Endothelial cell (in vitro differentiated cells): ENCODE measurements around the gene ARVCF. TPM values are rescaled to one million over a fixed set of nuclear protein-coding genes. Genes with fewer than 3 reads are reported as not detected.

Source experiments
- DNase-seq: peaks from one replicate; pipeline ENCODE4 v3.0.0; 2021; ENCODE audit warnings: low spot score
- H3K27ac Mint-ChIP-seq: one replicate; pipeline ENCODE4 v1.8.0; 2021; ENCODE audit warnings: mixed read lengths, inconsistent platforms; ENCODE audit not compliant: unreplicated experiment
- H3K27me3 Mint-ChIP-seq: one replicate; pipeline ENCODE4 v1.8.0; 2021; ENCODE audit warnings: mild to moderate bottlenecking, moderate library complexity, mixed read lengths, inconsistent platforms; ENCODE audit not compliant: unreplicated experiment
- H3K36me3 Mint-ChIP-seq: one replicate; pipeline ENCODE4 v1.8.0; 2021; ENCODE audit warnings: mild to moderate bottlenecking, low read depth, mixed read lengths, inconsistent platforms; ENCODE audit not compliant: unreplicated experiment
- H3K4me1 Mint-ChIP-seq: one replicate; pipeline ENCODE4 v1.8.0; 2021; ENCODE audit warnings: mild to moderate bottlenecking, mixed read lengths, inconsistent platforms; ENCODE audit not compliant: unreplicated experiment
- H3K4me3 Mint-ChIP-seq: one replicate; pipeline ENCODE4 v1.8.0; 2021; ENCODE audit warnings: mild to moderate bottlenecking, mixed read lengths, inconsistent platforms; ENCODE audit not compliant: unreplicated experiment
- H3K9me3 Mint-ChIP-seq: one replicate; pipeline ENCODE4 v1.8.0; 2021; ENCODE audit warnings: mixed read lengths, inconsistent platforms; ENCODE audit not compliant: unreplicated experiment
- CTCF ChIP-seq: fragments of 200-600 bp; sonication (generic); IDR thresholded peaks from one replicate; pipeline ENCODE4 v1.5.0; 2021; ENCODE audit warnings: antibody characterized with exemption; ENCODE audit not compliant: unreplicated experiment
- long read RNA-seq: library from polyadenylated mRNA; unstranded; transcript quantifications from one replicate; pipeline ENCODE4 v2.0.0, GENCODE V29; 2020; ENCODE audit not compliant: unreplicated experiment
- total RNA-seq: library from RNA; stranded (reverse); fragmentation: NEBNext Ultra II Directional; extraction: Animal tissue kit (Norgen Biotek cat#: 25700); gene quantifications from one replicate; pipeline ENCODE4 v1.2.1, GENCODE V29; 2021; ENCODE audit not compliant: unreplicated experiment

The ARVCF gene
- total RNA-seq, result 67.3 TPM
- long read RNA-seq, partial matches to known transcripts, result 0 of 8 reads
- long read RNA-seq, other reads (novel, unspliced or antisense), result 7 of 8 reads

DNA sequence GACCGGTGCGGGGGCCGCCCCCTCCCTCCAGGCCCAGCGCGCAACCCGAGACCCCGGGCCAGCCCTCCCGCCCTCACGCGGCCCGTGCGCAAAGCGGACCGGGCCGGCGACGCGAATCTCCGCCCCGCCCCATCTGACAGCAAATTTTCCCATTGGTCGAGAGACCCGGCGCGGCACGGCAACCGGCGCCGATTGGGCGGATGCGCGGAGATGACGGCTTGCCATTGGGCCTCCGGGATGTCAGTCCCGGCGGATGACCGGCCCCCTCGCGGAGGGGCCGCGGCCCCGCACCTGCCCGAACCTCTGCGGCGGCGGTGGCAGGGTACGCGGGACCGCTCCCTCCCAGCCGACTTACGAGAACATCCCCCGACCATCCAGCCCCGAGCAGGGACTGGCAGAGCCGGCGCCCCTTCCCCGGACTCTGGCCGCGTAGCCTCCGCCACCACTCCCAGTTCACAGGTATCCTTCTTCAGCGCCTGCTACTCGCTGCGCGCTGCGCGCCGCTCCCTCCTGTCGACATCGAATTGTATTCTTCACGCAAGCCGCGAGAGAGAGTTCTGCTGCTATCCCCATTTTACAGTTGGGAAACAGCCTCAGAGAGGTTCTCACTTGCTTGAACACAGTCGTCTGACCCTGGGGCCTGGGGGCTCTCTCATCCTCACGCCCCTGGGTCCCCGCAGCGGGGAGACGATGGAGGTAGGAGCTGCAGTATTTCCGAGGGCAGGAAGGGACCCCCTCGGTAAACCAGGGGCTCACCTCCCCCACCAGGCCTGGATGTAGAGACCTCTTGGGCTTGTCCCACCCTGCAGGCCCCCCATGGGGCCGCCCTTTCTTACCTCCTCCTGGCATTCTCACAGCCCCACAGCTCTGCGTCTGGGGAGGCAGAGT, at the start of gene ARVCF:
Gene ARVCF, minus strand, starts transcription at position 90 of the 888 bp plus-strand sequence. CDS start 26,029 bp downstream, outside the sequence.
- no peaks in the 10 kb centered on the region for H3K9me3 Mint-ChIP-seq
- peaks cover 17% of the 10 kb centered on the region for H3K27me3 Mint-ChIP-seq
- peak; percentile 90 for DNase-seq
- no peak within 1 kb of the TSS for H3K27ac Mint-ChIP-seq
- no peaks in the 10 kb centered on the region for H3K36me3 Mint-ChIP-seq
- H3K4me3 Mint-ChIP-seq, result peak within 1 kb of the TSS; percentile 89
- TF ChIP-seq CTCF, result no peak
- H3K4me1 Mint-ChIP-seq, result peaks cover 8% of the 10 kb centered on the region

DNA sequence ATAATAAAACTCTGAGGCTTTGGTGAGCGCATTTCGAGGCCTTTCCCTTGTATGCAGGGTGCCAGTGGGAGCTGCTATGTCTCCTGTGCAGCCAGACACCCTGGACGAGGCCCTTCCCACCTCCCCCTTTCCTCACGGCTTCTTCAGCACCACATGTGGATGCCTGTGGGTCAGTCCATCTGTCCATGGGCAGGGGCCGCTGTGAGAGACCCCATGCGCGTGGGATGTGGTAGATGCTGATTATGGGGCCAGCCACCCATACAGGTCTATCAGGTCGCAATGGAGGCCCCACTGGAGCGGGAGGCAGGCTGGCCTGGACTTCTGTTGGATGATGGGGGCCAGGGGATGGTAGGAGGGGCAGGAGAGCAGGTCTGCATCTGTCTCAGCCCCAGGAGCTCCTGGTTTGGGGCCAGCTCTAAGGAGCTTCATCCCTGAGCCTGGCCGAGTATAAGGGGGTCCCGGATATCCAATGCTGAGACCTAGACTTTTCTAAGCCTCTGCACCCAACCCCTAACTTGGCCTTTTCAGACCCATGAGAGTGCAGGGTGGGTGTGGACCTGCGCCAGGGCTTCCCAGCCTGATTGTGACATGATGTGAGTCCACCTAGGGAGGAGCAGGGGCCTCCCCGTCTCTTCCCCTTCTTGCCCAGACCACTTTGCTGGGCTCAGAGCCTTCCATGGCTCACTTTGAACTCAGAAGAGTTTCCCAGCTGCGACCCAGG, 49.4 kb upstream of the ARVCF start:
- Mint-ChIP-seq H3K27ac (no peak overlapping the region), H3K27me3 (peaks cover 5% of the 10 kb centered on the region), H3K36me3 (peaks cover 5% of the 10 kb centered on the region), H3K9me3 (no peaks in the 10 kb centered on the region), H3K4me1 (peaks cover 4% of the 10 kb centered on the region), H3K4me3 (no peak overlapping the region)
- TF ChIP-seq CTCF, result no peak
- DNase-seq, result no peak

DNA sequence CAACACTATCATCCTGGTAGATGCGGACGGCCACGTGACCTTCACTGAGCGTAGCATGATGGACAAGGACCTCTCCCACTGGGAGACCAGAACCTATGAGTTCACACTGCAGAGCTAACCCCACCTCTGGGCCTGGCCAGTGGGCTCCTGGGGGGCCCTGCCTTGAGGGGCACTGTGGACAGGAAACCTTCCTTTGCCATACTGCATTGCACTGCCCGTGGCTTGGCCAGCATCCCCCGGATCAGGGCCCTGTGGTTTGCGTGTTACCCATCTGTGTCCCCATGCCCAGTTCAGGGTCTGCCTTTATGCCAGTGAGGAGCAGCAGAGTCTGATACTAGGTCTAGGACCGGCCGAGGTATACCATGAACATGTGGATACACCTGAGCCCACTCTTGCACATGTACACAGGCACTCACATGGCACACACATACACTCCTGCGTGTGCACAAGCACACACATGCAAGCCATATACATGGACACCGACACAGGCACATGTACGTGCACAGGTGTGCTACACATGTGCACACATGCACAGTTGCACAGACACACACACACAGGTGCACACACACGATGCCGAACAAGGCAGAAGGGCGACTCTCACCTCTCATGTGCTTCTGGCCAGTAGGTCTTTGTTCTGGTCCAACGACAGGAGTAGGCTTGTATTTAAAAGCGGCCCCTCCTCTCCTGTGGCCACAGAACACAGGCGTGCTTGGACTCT, 48.1 kb upstream of the ARVCF start:
- DNase-seq, result no peak
- Mint-ChIP-seq H3K36me3 (peaks cover 5% of the 10 kb centered on the region), H3K4me1 (peaks cover 4% of the 10 kb centered on the region), H3K4me3 (no peak overlapping the region), H3K9me3 (no peaks in the 10 kb centered on the region), H3K27ac (no peak overlapping the region), H3K27me3 (peaks cover 5% of the 10 kb centered on the region)
- no peak for TF ChIP-seq CTCF

GRCh38 chr22:20064140-20064480, 47.5 kb upstream of the ARVCF start:
- Mint-ChIP-seq H3K4me1 (peaks cover 4% of the 10 kb centered on the region), H3K27ac (no peak overlapping the region), H3K36me3 (peaks cover 5% of the 10 kb centered on the region), H3K9me3 (no peaks in the 10 kb centered on the region), H3K4me3 (no peak overlapping the region), H3K27me3 (peaks cover 5% of the 10 kb centered on the region)
- no peak for TF ChIP-seq CTCF
- DNase-seq, result no peak
